Transverse colon (tissue), 4 donors: ENCODE results near the gene CEMIP2. TPM values are rescaled to one million over a fixed set of nuclear protein-coding genes. Genes with fewer than 3 reads are reported as not detected.

ENCODE experiments used
- DNase-seq: peaks from one replicate; pipeline ENCODE4 v3.0.0-alpha.2; 2019
- H3K27ac ChIP-seq, 4 donors: fragments of 200-600 bp; sonication (generic); 2 replicates each; pipeline ENCODE4 v1.5.1; 2016 to 2018; ENCODE audit warnings: inconsistent platforms in 4 of 4
- H3K27me3 ChIP-seq: fragments of 200-600 bp; sonication (generic); 2 replicates; pipeline ENCODE4 v1.5.1; 2017; ENCODE audit warnings: inconsistent platforms
- H3K36me3 ChIP-seq, 4 donors: fragments of 200-600 bp; sonication (generic); 2 replicates each; pipeline ENCODE4 v1.5.1; 2017 to 2019; ENCODE audit warnings: inconsistent platforms in 4 of 4
- H3K4me1 ChIP-seq, 4 donors: fragments of 200-600 bp; sonication (generic); 2 replicates each; pipeline ENCODE4 v1.5.1; 2017 to 2020; ENCODE audit warnings: inconsistent platforms in 4 of 4
- H3K4me3 ChIP-seq, 4 donors: fragments of 200-600 bp; sonication (generic); 1 replicate in 1 of 4; 2 replicates in 3 of 4; pipeline versions ENCODE4 v1.5.1 to v1.6.1; 2017 to 2019; ENCODE audit warnings: inconsistent platforms in 4 of 4
- H3K9me3 ChIP-seq, 2 donors: fragments of 200-600 bp; sonication (generic); 2 replicates each; pipeline ENCODE4 v1.5.1; 2017 to 2019; ENCODE audit warnings: inconsistent platforms in 2 of 2
- CTCF ChIP-seq, 5 experiments: fragments of 200-600 bp in 3 of 5; fragments of 450-650 bp in 2 of 5; sonication (generic) in 3 of 5; IDR thresholded peaks; 1 replicate in 2 of 5; 2 replicates in 3 of 5; pipeline ENCODE4 v1.5.1; 2016 to 2017; ENCODE audit warnings: antibody characterized with exemption in 5 of 5, inconsistent platforms in 3 of 5, mild to moderate bottlenecking in 2 of 5, moderate library complexity in 1 of 5
- EP300 ChIP-seq: sonication (generic); formaldehyde crosslinking; IDR thresholded peaks from one replicate; pipeline ENCODE4 v1.6.1; 2017; ENCODE audit warnings: antibody characterized with exemption, low read depth
- POLR2A ChIP-seq: fragments of 450-650 bp; IDR thresholded peaks from one replicate; pipeline ENCODE4 v1.6.1; 2016; ENCODE audit warnings: antibody characterized with exemption, mild to moderate bottlenecking, moderate library complexity
- POLR2AphosphoS5 ChIP-seq, 3 donors: sonication (generic); formaldehyde crosslinking; IDR thresholded peaks; one replicate each; pipeline ENCODE4 v1.6.1; 2016; ENCODE audit warnings: antibody characterized with exemption in 3 of 3
- WGBS, 2 donors: methylation state at CpG; one replicate each; pipeline ENCODE4 v1.1.5; 2018; ENCODE audit warnings: low coverage in 1 of 2; 5-methylcytosine and 5-hydroxymethylcytosine counted together
- in situ Hi-C, 4 donors: fragments of 200-750 bp; cut with MboI; loops; one replicate each; pipeline versions ENCODE4 v1.15.0 to v1.15.1; 2017; ENCODE audit warnings: low sequenced_read_pairs in 3 of 4, low pct_ligation_motif_present in 1 of 4, low pct_unique_long_range_greater_than_20kb in 1 of 4
- intact Hi-C: fragments of 100-400 bp; cut with DNase I; formaldehyde crosslinking; loops from one replicate; pipeline ENCODE4 v1.15.1; 2023; ENCODE audit warnings: low total_unique reads
- total RNA-seq, 4 donors: library from RNA; depleted of rRNA; stranded (reverse); fragments of >200 nt; gene quantifications; one replicate each; pipeline ENCODE4 v1.1.0, GENCODE V29; 2016

CEMIP2 gene
- total RNA-seq, 4 donors from 2014 or later = 56.3 to 352 (median 236) TPM

- TF ChIP-seq POLR2AphosphoS5 (IDR thresholded peaks at IDR 0.05) (no peak), POLR2A (no peak), EP300 (no peak), CTCF (IDR thresholded peaks at IDR 0.05) (no peak)
- in situ Hi-C loops = no loop called here
- Histone ChIP-seq H3K9me3 (no peaks in the 10 kb centered on the region), H3K4me1 (no peaks in the 10 kb centered on the region), H3K27ac (no peak overlapping the region), H3K27me3 (no peaks in the 10 kb centered on the region), H3K4me3 (no peak overlapping the region), H3K36me3 (no peaks in the 10 kb centered on the region)
- intact Hi-C loops = no loop called here
- no peak for DNase-seq
- WGBS, 2 donors = 79 to 88% methylated on average over 5 of the region's 5 CpGs
Observed at GRCh38 chr9:71636143-71636839, 132.0 kb downstream of the CEMIP2 start.

DNA sequence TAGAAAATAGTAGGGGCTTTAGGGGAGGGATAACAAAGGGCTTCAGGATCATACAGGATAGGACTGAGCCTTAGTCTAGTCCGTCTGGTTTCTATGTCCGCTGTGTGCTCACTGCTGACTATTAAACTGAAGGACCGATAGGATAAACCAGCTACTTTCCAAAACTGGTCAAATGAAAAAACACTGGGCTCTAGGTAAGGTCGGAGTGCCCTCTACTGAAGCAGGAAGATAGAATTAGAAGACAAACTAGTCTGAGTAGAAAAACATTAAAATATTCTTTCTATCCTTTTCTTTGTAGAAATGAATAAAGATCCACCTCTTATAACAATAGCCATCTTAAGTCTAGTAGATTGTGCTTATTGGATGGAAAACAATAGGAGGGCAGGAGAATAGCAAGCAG, 133.6 kb downstream of the CEMIP2 start:
- H3K4me3 ChIP-seq = no peak overlapping the region
- no peak for TF ChIP-seq EP300
- no peak for TF ChIP-seq POLR2AphosphoS5 (IDR thresholded peaks at IDR 0.05)
- TF ChIP-seq POLR2A = no peak
- no peak for TF ChIP-seq CTCF (IDR thresholded peaks at IDR 0.05)
- no peaks in the 10 kb centered on the region for H3K4me1 ChIP-seq
- in situ Hi-C loops (no loop called here), intact Hi-C loops (no loop called here)
- DNase-seq = no peak
- H3K27me3 ChIP-seq = no peaks in the 10 kb centered on the region
- WGBS, 2 donors = 82 to 86% methylated on average over 4 of the region's 4 CpGs
- no peaks in the 10 kb centered on the region for H3K9me3 ChIP-seq
- no peak overlapping the region for H3K27ac ChIP-seq
- H3K36me3 ChIP-seq = no peaks in the 10 kb centered on the region

Other genes with a start within 250 kb of the CEMIP2 start
- 10 to 100 TPM in 3 of 4 donors, 1 to 10 TPM in 1; 4.6 to 37.0 (median 21.5) TPM for gene ABHD17B, start 142.7 kb upstream of the CEMIP2 start, total RNA-seq
- 10 to 100 TPM in 2 of 4 donors, 1 to 10 TPM in 2; 3.0 to 14.9 (median 9.8) TPM for gene C9orf85, start 143.1 kb upstream of the CEMIP2 start, total RNA-seq